Stimulated activated CD4-positive, alpha-beta T cell treated with anti-CD3 and anti-CD28 coated beads, Interleukin-2, amount 100 ng/mL, for 4 hours (primary cell): Measurements from ENCODE around the gene YTHDF1.
"Not testable (repeated sequence)": the region's sequence is repeated elsewhere in the genome, so short reads cannot be mapped to it uniquely, and the experiment has no call there.

Experiments used
- DNase-seq: peaks from one replicate; pipeline ENCODE4 v3.0.0-alpha.2; 2020; ENCODE audit warnings: low read depth

The YTHDF1 gene

GRCh38 chr20:63169681-63170080 lies 46.2 kb downstream of the YTHDF1 start:
- DNase-seq: no peak

- no peak for DNase-seq
Measured at GRCh38 chr20:63168861-63169260, 47.1 kb downstream of the YTHDF1 start.

GRCh38 chr20:63167918-63168520 lies 47.9 kb downstream of the YTHDF1 start:
- DNase-seq: no peak

- no peak for DNase-seq
Measured at GRCh38 chr20:63167026-63167917, 48.7 kb downstream of the YTHDF1 start.

GRCh38 chr20:63166193-63167020 lies 49.5 kb downstream of the YTHDF1 start:
- DNase-seq: no peak

GRCh38 chr20:63165356-63166192 lies 50.4 kb downstream of the YTHDF1 start:
- DNase-seq: no peak

- no peak for DNase-seq
Measured at GRCh38 chr20:63164484-63165355, 51.2 kb downstream of the YTHDF1 start.

GRCh38 chr20:63163596-63164483 lies 52.1 kb downstream of the YTHDF1 start:
- no peak for DNase-seq

GRCh38 chr20:63163171-63163570 lies 52.8 kb downstream of the YTHDF1 start:
- no peak for DNase-seq

GRCh38 chr20:63162206-63162795 lies 53.6 kb downstream of the YTHDF1 start:
- DNase-seq: no peak

- no peak for DNase-seq
Measured at GRCh38 chr20:63161176-63161651, 54.7 kb downstream of the YTHDF1 start.

GRCh38 chr20:63160641-63161175 lies 55.2 kb downstream of the YTHDF1 start:
- no peak for DNase-seq

GRCh38 chr20:63159826-63160640 lies 55.9 kb downstream of the YTHDF1 start:
- DNase-seq: no peak

GRCh38 chr20:63159251-63159650 lies 56.7 kb downstream of the YTHDF1 start:
- DNase-seq: not testable (repeated sequence)

- no peak for DNase-seq
Measured at GRCh38 chr20:63158845-63159244, 57.1 kb downstream of the YTHDF1 start.

- no peak for DNase-seq
Measured at GRCh38 chr20:63158352-63158751, 57.6 kb downstream of the YTHDF1 start.

- DNase-seq: not testable (repeated sequence)
Measured at GRCh38 chr20:63157431-63157830, 58.5 kb downstream of the YTHDF1 start.

GRCh38 chr20:63156221-63156671 lies 59.7 kb downstream of the YTHDF1 start:
- no peak for DNase-seq
